GM08714 (cell line): ENCODE results near the gene OR10A3.

Experiments
- H3K4me3 ChIP-seq: fragments of 200-500 bp; sonication (Bioruptor generic); 2 replicates; pipeline ENCODE4 v1.5.1; 2014; ENCODE audit warnings: mild to moderate bottlenecking, low read length, inconsistent platforms
- ZNF274 ChIP-seq: IDR thresholded peaks from 2 replicates; pipeline ENCODE4 v1.6.1; 2012; ENCODE audit warnings: mild to moderate bottlenecking, low read depth, low read length

Gene OR10A3

GRCh38 chr11:7909585-7910285 is 31.8 kb downstream of the OR10A3 start:
- TF ChIP-seq ZNF274 = no peak
- no peak overlapping the region for H3K4me3 ChIP-seq

GRCh38 chr11:7907121-7907520 is 34.4 kb downstream of the OR10A3 start:
- no peak for TF ChIP-seq ZNF274
- no peak overlapping the region for H3K4me3 ChIP-seq

GRCh38 chr11:7906481-7906880 is 35.0 kb downstream of the OR10A3 start:
- no peak for TF ChIP-seq ZNF274
- no peak overlapping the region for H3K4me3 ChIP-seq

GRCh38 chr11:7905961-7906429 is 35.5 kb downstream of the OR10A3 start:
- no peak overlapping the region for H3K4me3 ChIP-seq
- TF ChIP-seq ZNF274 = no peak

- H3K4me3 ChIP-seq = no peak overlapping the region
- TF ChIP-seq ZNF274 = no peak
These were observed 36.0 kb downstream of the OR10A3 start for GRCh38 chr11:7905549-7905948.

GRCh38 chr11:7904917-7905316 is 36.6 kb downstream of the OR10A3 start:
- no peak for TF ChIP-seq ZNF274
- no peak overlapping the region for H3K4me3 ChIP-seq

GRCh38 chr11:7903940-7904339 is 37.6 kb downstream of the OR10A3 start:
- no peak overlapping the region for H3K4me3 ChIP-seq
- TF ChIP-seq ZNF274 = no peak

GRCh38 chr11:7901319-7901854 is 40.1 kb downstream of the OR10A3 start:
- no peak for TF ChIP-seq ZNF274
- H3K4me3 ChIP-seq = no peak overlapping the region

GRCh38 chr11:7900686-7901085 is 40.8 kb downstream of the OR10A3 start:
- no peak for TF ChIP-seq ZNF274
- no peak overlapping the region for H3K4me3 ChIP-seq

GRCh38 chr11:7899418-7899817 is 42.1 kb downstream of the OR10A3 start:
- no peak for TF ChIP-seq ZNF274
- no peak overlapping the region for H3K4me3 ChIP-seq

GRCh38 chr11:7898666-7899283 is 42.7 kb downstream of the OR10A3 start:
- TF ChIP-seq ZNF274 = no peak
- H3K4me3 ChIP-seq = no peak overlapping the region

- no peak overlapping the region for H3K4me3 ChIP-seq
- TF ChIP-seq ZNF274 = no peak
These were observed 45.3 kb downstream of the OR10A3 start for GRCh38 chr11:7896009-7896785.

- no peak for TF ChIP-seq ZNF274
These were observed 47.3 kb downstream of the OR10A3 start for GRCh38 chr11:7894251-7894650.

GRCh38 chr11:7893796-7894195 is 47.7 kb downstream of the OR10A3 start:
- H3K4me3 ChIP-seq = no peak overlapping the region
- no peak for TF ChIP-seq ZNF274

More at GRCh38 chr11:7894251-7894650, 47.3 kb downstream of the OR10A3 start:
- H3K4me3 ChIP-seq = no peak overlapping the region

- no peak overlapping the region for H3K4me3 ChIP-seq
- no peak for TF ChIP-seq ZNF274
These were observed 48.7 kb downstream of the OR10A3 start for GRCh38 chr11:7892840-7893254.
